Omental fat pad (tissue), 4 donors: Measurements from ENCODE around the gene BAIAP2L2. TPM values are rescaled to one million over a fixed set of nuclear protein-coding genes. Genes with fewer than 3 reads are reported as not detected.

Experiments
- ATAC-seq: fragments of 150-250 bp; one replicate; pipeline ENCODE4 v1.9.1; 2016; ENCODE audit warnings: mild to moderate bottlenecking, moderate library complexity; ENCODE audit not compliant: low FRiP score
- DNase-seq: peaks from one replicate; pipeline ENCODE4 v3.0.0-alpha.2; 2019; ENCODE audit warnings: low spot score
- CTCF ChIP-seq, 3 donors: fragments of 450-650 bp; IDR thresholded peaks; one replicate each; pipeline ENCODE4 v1.5.1; 2016 to 2017; ENCODE audit warnings: antibody characterized with exemption in 3 of 3, mild to moderate bottlenecking in 3 of 3, moderate library complexity in 2 of 3
- total RNA-seq, 4 donors: library from RNA; depleted of rRNA; stranded (reverse); fragments of >200 nt; gene quantifications; one replicate each; pipeline ENCODE4 v1.1.0, GENCODE V29; 2016

BAIAP2L2 gene
- total RNA-seq, 4 donors from 2014 or later, result 2.6 to 4.3 (median 3.2) TPM

GRCh38 chr22:38065539-38065938 is 44.9 kb downstream of the BAIAP2L2 start:
- TF ChIP-seq CTCF (IDR thresholded peaks at IDR 0.05), result no peak
- DNase-seq (no peak), ATAC-seq (no peak)

GRCh38 chr22:38062791-38063190 is 47.7 kb downstream of the BAIAP2L2 start:
- TF ChIP-seq CTCF (IDR thresholded peaks at IDR 0.05), result no peak
- ATAC-seq (no peak), DNase-seq (no peak)

GRCh38 chr22:38056969-38057891 is 53.3 kb downstream of the BAIAP2L2 start, which contains the start of gene PICK1:
TSS of gene PICK1 (plus strand) at chr22:38057404. CDS start at chr22:38057810, 406 bp downstream.
- ATAC-seq (peak; percentile 94), DNase-seq (peak; percentile 56)
- TF ChIP-seq CTCF (IDR thresholded peaks at IDR 0.05), result no peak

GRCh38 chr22:38051900-38052862 is 58.3 kb downstream of the BAIAP2L2 start:
- DNase-seq (peak; percentile 66), ATAC-seq (peak; percentile 46)
- peak in 2 of 3 donors; percentile 24 to 48 for TF ChIP-seq CTCF (IDR thresholded peaks at IDR 0.05)

GRCh38 chr22:38051261-38051660 is 59.2 kb downstream of the BAIAP2L2 start:
- no peak for DNase-seq
- no peak for TF ChIP-seq CTCF (IDR thresholded peaks at IDR 0.05)
- ATAC-seq, result no peak

GRCh38 chr22:38050720-38051119 is 59.8 kb downstream of the BAIAP2L2 start:
- DNase-seq (no peak), ATAC-seq (no peak)
- TF ChIP-seq CTCF (IDR thresholded peaks at IDR 0.05), result no peak
